ENCODE measurements around the gene DHRS3.
"Not testable (repeated sequence)": the region's sequence is repeated elsewhere in the genome, so short reads cannot be mapped to it uniquely, and the experiment has no call there.

GRCh38 chr1:12538536-12538935 is 79.5 kb downstream of the DHRS3 start:
- not testable (repeated sequence) for TF ChIP-seq YY1 (IDR thresholded peaks at IDR 0.05; ENCODE audit: insufficient read depth, insufficient read length); SUZ12 (IDR thresholded peaks at IDR 0.05; ENCODE audit: extremely low read depth, insufficient read depth, insufficient read length)
